Colonic mucosa (tissue), 4 donors: ENCODE data around the gene MFAP1. TPM values are rescaled to one million over a fixed set of nuclear protein-coding genes. Genes with fewer than 3 reads are reported as not detected.

Experiments
- DNase-seq: peaks from one replicate; pipeline ENCODE4 v3.0.0-alpha.2; 2020
- H3K27ac ChIP-seq: fragments of 200-600 bp; one replicate; pipeline ENCODE4 v1.8.0; 2021
- H3K27me3 ChIP-seq: fragments of 200-600 bp; one replicate; pipeline ENCODE4 v1.8.0; 2021
- H3K36me3 ChIP-seq: fragments of 200-600 bp; one replicate; pipeline ENCODE4 v1.8.0; 2021
- H3K4me1 ChIP-seq: fragments of 200-600 bp; one replicate; pipeline ENCODE4 v1.8.0; 2021; ENCODE audit warnings: mild to moderate bottlenecking
- H3K4me3 ChIP-seq: fragments of 200-600 bp; one replicate; pipeline ENCODE4 v1.8.0; 2021
- H3K9ac ChIP-seq, 2 donors: one replicate each; pipeline ENCODE4 v1.7.0; 2013; ENCODE audit warnings: control low read depth in 2 of 2, low read depth in 2 of 2, low read length in 2 of 2
- H3K9me3 ChIP-seq: fragments of 200-600 bp; one replicate; pipeline ENCODE4 v1.8.0; 2021
- CTCF ChIP-seq: fragments of 200-600 bp; IDR thresholded peaks from one replicate; pipeline ENCODE4 v1.8.0; 2022; ENCODE audit warnings: antibody characterized with exemption, mild to moderate bottlenecking
- intact Hi-C: fragments of 100-400 bp; cut with DNase I; formaldehyde crosslinking; loops from one replicate; pipeline ENCODE4 v1.14.1; 2022
- total RNA-seq, 2 donors: library from RNA; stranded (reverse); fragmentation: NEBNext Ultra II Directional in 1 of 2; extraction: Animal tissue kit (Norgen Biotek cat#: 25700) in 1 of 2; gene quantifications; one replicate each; pipeline ENCODE4 v1.2.1, GENCODE V29; 2021
- donor health status: healthy.
- donor health status: DM: no; HTN: no; CAD: no.
- donor health status: DM: no; HTN: no; CAD: no.

Gene MFAP1
- total RNA-seq, 2 donors from 2014 or later, result 20.7 to 27.8 TPM

DNA sequence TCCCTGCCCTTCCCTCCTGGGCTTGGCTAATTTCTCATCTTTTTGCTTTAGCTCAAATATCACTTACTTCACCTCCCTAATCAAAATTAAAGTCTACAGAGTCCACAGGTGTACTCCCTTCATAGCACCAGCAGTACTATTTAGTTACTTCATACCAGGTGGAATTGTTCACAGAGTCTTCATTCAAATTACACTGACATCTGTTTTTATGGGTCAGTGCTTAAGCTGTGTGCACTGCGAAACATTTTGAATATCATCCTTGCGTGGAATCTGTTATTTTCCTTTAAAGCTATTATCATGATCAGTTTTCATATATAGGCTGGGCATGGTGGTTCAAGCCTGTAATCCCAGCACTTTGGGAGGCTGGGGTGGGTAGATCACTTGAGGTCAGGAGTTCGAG is 35.1 kb downstream of the MFAP1 start:
- Histone ChIP-seq H3K36me3 (peaks cover 4% of the 10 kb centered on the region), H3K9ac (no peak overlapping the region), H3K4me1 (peaks cover 11% of the 10 kb centered on the region), H3K9me3 (no peaks in the 10 kb centered on the region), H3K27me3 (no peaks in the 10 kb centered on the region), H3K27ac (no peak overlapping the region), H3K4me3 (no peak overlapping the region)
- intact Hi-C loops, result no loop called here
- no peak for TF ChIP-seq CTCF
- no peak for DNase-seq

- no peak for DNase-seq
- Histone ChIP-seq H3K4me1 (no peaks in the 10 kb centered on the region), H3K9ac (no peak overlapping the region), H3K36me3 (no peaks in the 10 kb centered on the region), H3K9me3 (no peaks in the 10 kb centered on the region), H3K27ac (no peak overlapping the region), H3K4me3 (no peak overlapping the region), H3K27me3 (no peaks in the 10 kb centered on the region)
- intact Hi-C loops, result no loop called here
- no peak for TF ChIP-seq CTCF
Measured at GRCh38 chr15:43779016-43779415, 45.5 kb downstream of the MFAP1 start.

DNA sequence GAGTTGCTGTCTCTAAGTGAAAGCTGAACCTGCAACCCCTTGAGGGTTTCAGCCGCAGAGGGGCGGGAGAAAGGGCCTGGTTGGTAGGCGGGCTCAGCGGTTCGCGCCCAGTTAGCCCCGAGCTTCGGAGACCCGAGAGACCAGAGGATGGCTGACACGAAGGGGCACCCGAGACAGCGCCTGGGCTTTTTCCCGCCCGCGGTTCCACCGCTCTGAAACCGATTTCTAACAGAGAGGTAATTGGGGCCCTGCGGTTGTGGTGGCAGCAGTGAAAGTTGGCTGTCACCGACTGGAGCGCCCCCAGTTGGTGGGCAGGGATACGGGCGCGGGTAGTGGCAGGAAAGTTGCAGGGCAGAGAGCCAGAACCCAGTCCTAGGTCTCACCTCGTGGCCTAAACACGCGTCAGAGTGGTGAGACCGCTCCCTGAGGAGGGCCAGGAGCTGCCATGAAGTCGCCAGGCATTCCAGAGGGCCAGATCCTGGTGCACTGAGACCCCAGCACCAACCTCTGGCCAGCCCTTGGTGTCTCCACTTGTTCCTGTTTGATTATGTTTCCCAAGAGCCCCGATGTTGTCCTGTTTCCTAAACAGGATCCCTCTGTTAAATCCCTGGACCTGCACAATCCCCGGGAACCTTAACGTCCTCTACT is 47.1 kb downstream of the MFAP1 start:
- peak; percentile 89 for DNase-seq
- TF ChIP-seq CTCF, result peak; percentile 83
- Histone ChIP-seq H3K27ac (peak overlapping the region; percentile 96), H3K27me3 (no peaks in the 10 kb centered on the region), H3K9me3 (no peaks in the 10 kb centered on the region), H3K9ac (peak overlapping the region; percentile 75 to 95), H3K36me3 (peaks cover 4% of the 10 kb centered on the region), H3K4me3 (peak overlapping the region; percentile 66), H3K4me1 (no peaks in the 10 kb centered on the region)
- intact Hi-C loops, result no loop called here

DNA sequence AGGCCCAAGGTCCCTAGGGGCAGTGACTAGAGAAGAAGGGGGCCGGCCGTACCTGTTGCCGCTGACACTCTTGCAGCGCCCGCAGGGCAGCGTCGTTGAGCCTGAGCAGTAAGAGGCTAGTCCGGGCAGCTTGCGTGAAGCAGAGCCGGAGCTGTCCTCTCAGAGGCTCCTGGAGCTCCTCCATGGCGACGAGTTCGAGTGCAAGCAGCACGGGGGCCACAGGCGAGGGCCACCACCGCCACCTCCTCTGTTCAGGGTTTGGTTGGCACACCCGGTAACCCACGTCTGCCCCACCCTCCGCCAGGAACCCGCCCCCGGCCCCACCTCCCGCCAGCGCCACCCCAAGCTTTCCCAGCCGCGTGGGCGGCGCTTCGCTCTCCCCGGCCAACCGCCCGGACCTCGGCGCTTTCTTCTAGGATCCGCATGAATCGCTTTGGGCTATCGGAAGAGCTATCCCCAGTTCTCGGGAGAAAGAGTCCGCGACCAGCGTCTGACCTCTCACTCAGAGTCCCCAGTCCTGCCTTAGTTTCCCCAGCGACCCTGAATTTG is 47.7 kb downstream of the MFAP1 start, which contains the start of gene ELL3:
Gene ELL3, minus strand, starts transcription at position 249 of the 549 bp plus-strand sequence. Its CDS starts 65 bp downstream, at position 184.
- Histone ChIP-seq H3K9me3 (no peaks in the 10 kb centered on the region), H3K27me3 (no peaks in the 10 kb centered on the region), H3K27ac (peak within 1 kb of the TSS; percentile 96), H3K4me3 (peak within 1 kb of the TSS; percentile 66), H3K9ac (peak within 1 kb of the TSS; percentile 78 to 95), H3K36me3 (peaks cover 4% of the 10 kb centered on the region), H3K4me1 (no peaks in the 10 kb centered on the region)
- TF ChIP-seq CTCF, result no peak
- peak; percentile 92 for DNase-seq
- intact Hi-C loops, result no loop called here

GRCh38 chr15:43776101-43776717 is 48.3 kb downstream of the MFAP1 start:
- Histone ChIP-seq H3K27ac (peak overlapping the region; percentile 96), H3K4me1 (no peaks in the 10 kb centered on the region), H3K36me3 (peaks cover 4% of the 10 kb centered on the region), H3K9ac (peak overlapping the region; percentile 78 to 95), H3K4me3 (peak overlapping the region; percentile 66), H3K27me3 (no peaks in the 10 kb centered on the region), H3K9me3 (no peaks in the 10 kb centered on the region)
- intact Hi-C loops, result no loop called here
- TF ChIP-seq CTCF, result no peak
- DNase-seq, result peak; percentile 62
